Superior temporal gyrus (tissue), 1 donor: ENCODE measurements around the gene PLS3.

ENCODE experiments used
- DNase-seq: peaks from one replicate; pipeline ENCODE4 v3.0.0-alpha.2; 2016; ENCODE audit errors: extremely low spot score

PLS3 gene

DNA sequence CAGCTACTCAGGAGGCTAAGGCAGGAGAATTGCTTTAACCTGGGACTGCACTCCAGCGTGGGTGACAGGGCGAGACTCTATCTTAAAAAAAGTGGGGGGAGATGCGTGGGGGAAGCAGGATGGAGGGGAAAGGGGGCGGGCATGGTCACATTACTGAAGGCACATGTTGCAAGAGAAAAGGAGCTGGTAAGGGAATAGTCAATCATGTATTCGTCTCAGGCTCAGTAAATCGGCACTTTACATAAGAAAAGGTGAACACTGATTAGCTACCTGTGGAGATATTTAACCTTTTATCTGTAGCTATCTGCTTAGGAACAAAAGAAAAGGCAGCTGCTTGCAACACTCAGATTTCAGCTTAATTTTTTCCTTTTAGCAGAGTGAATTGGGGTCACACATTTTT lies 132.5 kb downstream of the PLS3 start:
- no peak for DNase-seq

DNA sequence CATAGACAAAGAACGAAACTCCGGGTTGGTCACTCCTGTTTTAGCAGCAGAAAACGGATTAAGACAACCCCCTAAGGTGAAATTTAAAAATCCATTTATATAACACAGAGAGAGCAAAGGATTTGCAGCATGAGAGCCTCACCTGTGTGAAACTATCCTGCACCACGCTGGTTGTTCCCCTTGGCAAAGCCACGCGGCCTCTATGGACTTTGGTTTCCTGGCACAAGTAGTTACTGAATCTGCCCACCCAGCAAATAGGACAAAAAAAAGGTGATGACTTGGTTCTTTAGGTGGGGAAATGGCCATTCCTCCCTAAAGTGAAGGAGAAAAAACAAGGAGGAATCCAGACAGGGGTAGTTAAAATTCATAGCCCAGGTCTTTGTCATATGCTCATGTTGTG lies 133.1 kb downstream of the PLS3 start:
- DNase-seq: no peak

DNA sequence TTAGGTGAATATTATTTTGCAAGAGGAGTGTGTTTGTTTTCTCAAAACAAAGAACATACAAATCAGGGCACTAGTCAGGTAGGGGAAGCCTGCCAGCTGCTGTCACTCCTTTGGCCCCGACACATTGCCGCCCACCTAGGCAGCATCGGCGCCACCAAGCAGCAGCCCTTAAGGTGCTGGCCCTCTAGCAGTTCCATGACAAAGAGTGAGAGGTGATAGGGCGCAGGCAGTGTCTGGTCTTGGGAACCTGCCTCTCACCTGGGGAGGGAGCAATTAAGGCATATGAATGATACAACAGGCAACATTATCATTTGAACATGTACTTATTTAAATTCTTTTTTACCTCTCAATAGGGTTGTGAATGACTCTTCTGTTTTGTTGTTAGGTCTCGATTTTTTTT lies 135.1 kb downstream of the PLS3 start:
- no peak for DNase-seq

DNA sequence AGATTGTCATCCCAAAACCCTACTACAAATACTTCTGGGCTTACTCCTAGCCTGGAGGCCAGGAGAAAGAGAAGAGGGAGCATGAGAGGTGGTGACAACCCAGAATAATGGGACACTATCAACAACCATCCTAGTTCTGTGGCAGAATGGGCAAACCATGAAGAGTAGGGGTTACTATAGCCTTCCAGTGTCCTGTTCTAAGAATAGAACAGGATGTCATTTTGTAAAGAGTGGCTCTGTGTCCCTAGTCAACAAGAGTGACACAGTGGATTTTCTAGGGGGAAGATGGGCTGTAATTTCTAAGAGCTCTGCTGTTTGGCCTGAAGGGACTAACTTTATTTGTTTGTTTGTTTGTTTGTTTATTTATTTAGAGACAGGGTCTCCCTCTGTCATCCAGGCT lies 136.0 kb downstream of the PLS3 start:
- DNase-seq: no peak

DNA sequence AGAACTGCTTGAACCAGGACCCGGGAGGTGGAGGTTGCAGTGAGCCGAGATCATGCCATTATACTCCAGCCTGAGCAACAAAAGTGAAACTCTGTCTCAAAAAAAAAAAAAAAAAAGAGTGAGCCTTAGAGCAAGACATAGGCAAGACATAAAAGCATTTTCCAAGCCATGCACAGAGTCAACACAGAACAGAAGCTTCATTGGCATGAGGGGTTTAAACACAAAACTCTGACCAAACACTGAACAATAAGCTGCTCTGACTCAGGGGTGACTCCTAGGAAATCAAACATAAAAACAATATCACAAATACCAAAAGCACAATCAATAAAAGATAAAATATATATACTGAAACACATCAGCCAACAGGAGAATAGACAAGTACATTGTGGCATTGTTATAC lies 136.8 kb downstream of the PLS3 start:
- no peak for DNase-seq
